HG03175 (cell line): ENCODE data around the gene RCOR1.
A peak's percentile ranks its signal among the peaks of the same experiment; 100 is the strongest.
"Not testable (repeated sequence)": the region's sequence is repeated elsewhere in the genome, so short reads cannot be mapped to it uniquely, and the experiment has no call there.

Source experiments
- ATAC-seq: cut with Tn5 transposase; IDR thresholded peaks from one replicate; pipeline ENCODE4 v1.9.1; 2021; ENCODE audit warnings: mild to moderate bottlenecking, moderate library complexity; ENCODE audit not compliant: unreplicated experiment

The RCOR1 gene

DNA sequence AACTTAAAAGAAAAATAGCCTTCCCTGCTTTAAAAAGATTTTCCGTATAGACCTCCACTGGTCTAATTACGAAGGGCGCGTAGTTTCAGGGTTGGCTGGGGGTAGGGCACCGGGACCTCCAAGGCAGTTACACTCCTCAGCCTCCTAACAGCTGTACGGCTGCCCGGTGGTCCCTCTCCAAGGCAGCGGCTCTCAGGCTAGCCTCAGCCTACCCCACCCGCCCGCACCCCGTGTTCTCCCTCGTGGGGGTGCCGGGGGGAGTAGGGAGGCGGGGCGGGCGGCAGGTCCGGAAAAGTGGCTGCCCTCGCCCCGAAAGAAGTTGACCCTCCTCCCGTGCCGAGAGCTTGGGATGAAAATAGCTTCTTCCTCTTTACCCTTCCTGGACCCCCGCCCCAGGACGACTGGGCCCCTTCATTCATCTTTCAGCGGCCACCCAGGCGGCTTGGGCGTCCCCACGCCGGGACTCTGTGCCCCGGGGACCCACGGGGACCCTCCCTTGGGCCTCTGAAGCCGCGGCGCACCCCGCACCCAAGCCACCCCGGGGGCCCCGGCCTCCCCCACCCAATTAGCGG lies 991 bp upstream of the RCOR1 start:
- no peak for ATAC-seq

DNA sequence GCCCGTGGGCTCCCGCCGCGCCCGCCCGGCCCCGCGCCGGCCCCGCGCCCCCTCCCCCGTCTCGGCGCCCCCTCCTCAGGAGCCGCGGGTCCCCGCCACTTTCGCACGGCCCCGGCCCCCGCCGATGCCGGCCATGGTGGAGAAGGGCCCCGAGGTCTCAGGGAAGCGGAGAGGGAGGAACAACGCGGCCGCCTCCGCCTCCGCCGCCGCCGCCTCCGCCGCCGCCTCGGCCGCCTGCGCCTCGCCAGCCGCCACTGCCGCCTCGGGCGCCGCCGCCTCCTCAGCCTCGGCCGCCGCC lies 263 bp downstream of the RCOR1 start:
- peak; percentile 11 for ATAC-seq

GRCh38 chr14:102593061-102593824 lies 794 bp downstream of the RCOR1 start:
- ATAC-seq, result peak; percentile 22

- ATAC-seq, result no peak
Measured at GRCh38 chr14:102593825-102594137, 1.3 kb downstream of the RCOR1 start.

DNA sequence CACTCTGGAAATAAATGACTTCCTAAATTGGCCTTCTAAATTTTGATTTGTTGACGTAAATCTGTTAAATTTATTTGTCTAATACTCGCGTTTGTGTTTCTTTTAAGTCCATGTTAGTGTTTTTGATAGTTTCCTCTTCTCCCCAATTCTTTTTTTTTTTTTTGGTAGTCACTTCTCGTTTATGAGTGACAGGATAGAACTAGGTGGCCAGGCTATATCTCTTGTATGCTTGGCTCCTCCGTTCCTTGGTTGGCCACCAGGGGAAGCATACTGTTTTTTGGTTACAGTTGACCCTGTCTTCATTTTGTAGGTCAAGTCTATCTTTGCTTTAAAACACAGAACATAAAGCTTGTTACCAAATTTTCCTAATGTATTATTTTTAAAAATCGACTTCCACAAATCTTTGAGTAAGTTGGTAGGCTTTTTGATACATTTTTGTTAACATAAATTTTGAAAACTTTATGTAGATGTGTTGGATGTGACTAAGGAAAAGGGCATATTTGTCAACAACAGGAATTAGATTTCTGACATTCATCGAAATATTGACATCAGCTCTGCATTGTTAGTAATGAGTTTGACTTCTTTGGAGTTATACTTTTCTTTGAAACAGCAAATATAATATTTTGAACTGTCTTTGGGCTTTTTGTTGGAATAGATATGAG lies 2.2 kb downstream of the RCOR1 start:
- ATAC-seq, result no peak

- ATAC-seq, result no peak
Measured at GRCh38 chr14:102601378-102601925, 9.0 kb downstream of the RCOR1 start.

GRCh38 chr14:102602421-102603292 lies 10.2 kb downstream of the RCOR1 start:
- no peak for ATAC-seq

GRCh38 chr14:102603293-102603907 lies 11.0 kb downstream of the RCOR1 start:
- ATAC-seq, result no peak

DNA sequence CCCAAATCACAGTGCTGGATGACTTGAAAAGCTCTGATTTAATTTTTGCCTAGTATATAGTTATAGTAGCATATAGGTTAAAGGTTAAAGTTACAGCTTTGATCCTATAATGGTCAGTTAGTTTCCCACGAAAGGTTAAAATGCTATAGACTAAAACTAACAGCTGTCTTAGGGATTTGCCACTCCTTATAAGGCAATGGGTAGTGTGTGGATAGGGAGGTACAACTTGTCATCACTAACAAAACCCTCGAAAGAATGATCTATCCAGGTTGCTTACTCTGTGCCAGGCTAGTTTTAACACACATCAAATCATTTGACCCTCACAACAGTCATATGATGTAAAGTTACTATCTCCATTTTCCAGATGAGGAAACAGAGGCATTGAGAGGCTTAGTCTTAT lies 11.7 kb downstream of the RCOR1 start:
- ATAC-seq, result no peak

DNA sequence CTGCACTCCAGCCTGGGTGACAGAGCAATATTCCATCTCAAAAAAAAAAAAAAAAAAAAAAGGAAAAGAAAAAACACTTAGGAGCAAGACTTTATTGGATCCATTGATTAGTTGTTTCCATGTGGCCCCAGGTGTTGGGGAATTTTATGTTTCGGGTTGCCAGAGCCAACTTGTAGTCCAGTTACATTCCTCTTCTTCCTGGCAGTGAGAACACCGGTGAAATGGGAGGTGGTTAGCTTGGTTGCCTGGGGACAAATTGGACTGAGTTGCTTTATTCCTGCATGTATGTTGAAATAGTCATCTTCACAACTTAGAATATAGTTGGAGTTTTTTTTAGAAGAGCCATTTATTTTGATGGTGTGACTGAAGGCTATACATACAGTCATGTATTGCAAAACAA lies 12.6 kb downstream of the RCOR1 start:
- no peak for ATAC-seq

DNA sequence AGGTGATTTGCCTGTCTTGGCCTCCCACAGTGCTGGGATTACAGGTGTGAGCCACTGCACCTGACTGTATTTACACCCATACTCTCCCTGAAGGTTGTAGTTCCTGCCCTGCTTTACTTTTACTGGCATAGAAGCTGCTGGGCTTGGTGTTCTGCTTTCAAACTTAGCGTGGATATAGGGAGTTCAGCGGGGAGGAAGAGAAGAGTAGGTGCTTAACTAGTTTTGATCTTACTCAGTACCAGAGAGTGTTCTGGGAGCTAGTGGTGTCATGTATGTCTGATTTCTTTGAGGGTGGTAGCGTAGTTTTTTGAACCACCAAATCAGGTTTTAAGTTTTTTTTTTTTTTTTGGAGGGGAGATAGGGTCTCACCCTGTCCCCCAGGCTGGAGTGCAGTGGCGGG lies 13.8 kb downstream of the RCOR1 start:
- no peak for ATAC-seq

DNA sequence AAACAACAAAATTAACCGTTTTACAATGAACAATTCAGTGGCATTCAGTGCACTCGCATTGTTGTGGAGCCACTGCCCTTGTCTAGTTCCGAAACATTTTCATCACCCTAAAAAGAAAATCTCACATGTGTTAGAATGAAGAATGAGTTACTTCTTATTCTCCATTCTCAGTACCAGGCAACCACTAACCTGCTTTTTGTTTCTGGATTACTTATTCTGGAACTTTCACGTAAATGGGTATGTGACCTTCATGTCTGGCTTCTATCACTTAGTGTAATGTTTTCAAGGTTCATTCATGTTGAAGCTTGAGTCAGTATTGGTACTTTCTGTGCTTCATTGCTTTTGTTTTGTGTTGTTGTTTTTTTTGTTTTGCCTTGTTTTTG lies 15.6 kb downstream of the RCOR1 start:
- peak; percentile 41 for ATAC-seq

GRCh38 chr14:102610968-102611811 lies 18.7 kb downstream of the RCOR1 start:
- ATAC-seq, result no peak

GRCh38 chr14:102616318-102616717 lies 23.9 kb downstream of the RCOR1 start:
- no peak for ATAC-seq

- ATAC-seq, result no peak
Measured at GRCh38 chr14:102616799-102617198, 24.4 kb downstream of the RCOR1 start.

DNA sequence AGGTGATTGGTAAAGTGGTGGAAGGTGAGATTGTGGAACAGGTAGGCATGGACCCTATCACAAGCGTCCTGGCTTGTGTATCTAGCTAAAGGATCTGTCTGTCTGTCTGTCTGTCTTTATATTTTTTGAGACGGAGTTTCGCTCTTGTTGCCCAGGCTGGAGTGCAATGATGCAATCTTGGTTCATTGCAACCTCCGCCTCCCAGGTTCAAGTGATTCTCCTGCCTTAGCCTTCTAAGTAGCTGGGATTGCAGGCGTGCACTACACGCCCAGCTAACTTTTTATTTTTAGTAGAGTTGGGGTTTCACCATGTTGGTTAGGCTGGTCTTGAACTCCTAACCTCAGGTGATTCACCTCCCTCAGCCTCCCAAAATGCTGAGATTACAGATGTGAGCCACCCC lies 26.6 kb downstream of the RCOR1 start:
- ATAC-seq, result not testable (repeated sequence)

GRCh38 chr14:102620413-102620812 lies 28.0 kb downstream of the RCOR1 start:
- no peak for ATAC-seq

- ATAC-seq, result no peak
Measured at GRCh38 chr14:102622262-102622885, 29.9 kb downstream of the RCOR1 start.

DNA sequence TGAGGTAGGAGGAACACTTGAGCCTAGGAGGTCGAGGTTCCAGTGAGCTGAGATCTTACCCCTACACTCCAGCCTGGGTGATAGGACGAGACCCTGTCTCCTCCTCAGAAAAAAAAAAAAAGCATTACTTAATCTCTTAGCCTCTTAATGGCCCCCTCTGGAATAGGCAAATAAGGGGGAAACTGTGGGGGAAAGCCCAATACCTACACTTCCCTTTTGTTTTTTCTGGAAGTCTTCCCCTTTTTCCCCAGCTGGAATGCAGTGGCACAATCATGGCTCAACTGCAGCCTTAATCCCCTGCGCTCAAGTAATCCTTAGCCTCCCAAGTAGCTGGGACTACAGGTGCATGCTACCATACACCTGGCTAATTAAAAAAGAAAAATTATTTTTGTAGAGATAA lies 32.2 kb downstream of the RCOR1 start:
- no peak for ATAC-seq
